ENCODE measurements around the gene PFKL.

Gene PFKL

DNA sequence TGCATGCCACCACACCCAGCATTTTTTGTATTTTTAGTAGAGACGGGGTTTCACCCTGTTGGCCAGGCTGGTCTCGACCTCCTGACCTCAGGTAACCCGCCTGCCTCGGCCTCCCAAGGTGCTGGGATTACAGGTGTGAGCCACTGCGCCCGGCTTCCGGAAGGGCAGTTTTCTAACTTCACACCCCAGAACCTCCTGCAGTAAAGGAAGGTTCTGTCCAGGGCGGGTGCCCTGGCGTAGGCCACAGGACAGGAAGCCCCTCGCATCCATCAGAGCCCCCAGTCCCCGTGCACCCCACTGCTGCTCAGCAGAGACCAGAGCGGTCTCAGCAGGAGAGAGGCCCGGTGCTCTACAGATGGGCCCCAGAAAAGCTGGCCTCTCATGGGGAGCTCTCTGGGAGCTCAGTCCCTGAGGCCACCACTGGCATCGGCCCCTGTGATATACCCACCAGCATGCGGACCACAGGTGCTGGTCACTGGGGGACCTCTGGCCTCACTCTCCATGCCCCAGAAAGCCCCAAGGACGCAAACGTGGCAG, 34.1 kb upstream of the PFKL start:
- no peak for DNase-seq (ENCODE audit: low read depth)
- no peak overlapping the region for H3K4me3 ChIP-seq (ENCODE audit: low read depth, low read length)
- in situ Hi-C loops (cut with HindIII; ENCODE audit: low sequenced_read_pairs), result no loop called here
- no peak for TF ChIP-seq CTCF (IDR thresholded peaks at IDR 0.05; ENCODE audit: low read depth, low read length, missing control alignments)

DNA sequence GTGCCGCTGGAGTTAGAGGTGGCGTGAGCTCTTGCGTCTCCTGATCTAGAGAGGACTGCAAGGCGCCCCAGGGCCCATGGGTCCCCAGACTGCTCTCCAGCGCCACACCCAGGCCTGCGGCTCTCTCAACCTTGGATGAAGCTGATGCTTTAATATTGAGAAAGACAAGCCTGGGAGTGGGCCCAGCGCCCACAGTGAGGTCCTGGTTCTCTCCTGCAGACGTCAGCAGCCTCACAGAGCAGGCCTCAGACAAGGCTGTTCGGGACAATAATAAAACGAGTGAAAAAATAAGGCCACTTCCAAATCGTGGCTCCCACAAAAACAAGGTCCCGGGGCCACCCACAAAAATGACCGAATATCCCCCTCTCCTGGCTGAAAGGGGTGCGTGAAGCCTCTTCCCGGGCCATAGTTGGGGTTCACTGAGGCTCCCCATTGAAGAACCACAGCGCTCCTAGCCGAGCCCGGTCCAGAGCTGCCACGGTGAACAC, 32.2 kb upstream of the PFKL start:
- TF ChIP-seq CTCF (IDR thresholded peaks at IDR 0.05; ENCODE audit: low read depth, low read length, missing control alignments), result no peak
- no peak for DNase-seq (ENCODE audit: low read depth)
- in situ Hi-C loops (cut with HindIII; ENCODE audit: low sequenced_read_pairs), result no loop called here
- no peak overlapping the region for H3K4me3 ChIP-seq (ENCODE audit: low read depth, low read length)

DNA sequence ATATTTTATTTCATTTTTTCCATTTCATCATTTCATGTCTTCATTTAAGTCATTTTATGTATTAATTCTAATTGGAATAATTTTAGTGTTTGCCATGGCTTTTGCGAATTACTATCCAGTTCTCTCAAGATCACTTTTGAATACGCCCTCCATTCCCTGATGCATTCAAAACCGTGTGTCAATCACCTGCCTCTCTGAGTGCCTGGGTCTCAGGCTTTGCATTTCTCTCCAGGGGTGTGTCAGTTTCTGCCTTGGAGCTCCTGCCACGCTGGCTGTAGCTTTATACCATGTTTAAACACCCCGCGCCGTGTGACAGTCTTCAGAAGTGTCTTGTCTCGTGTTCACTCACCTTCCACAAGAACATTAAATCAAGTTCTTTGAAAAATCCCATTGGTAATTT, 30.8 kb upstream of the PFKL start:
- no peak for DNase-seq (ENCODE audit: low read depth)
- H3K4me3 ChIP-seq (ENCODE audit: low read depth, low read length), result no peak overlapping the region
- TF ChIP-seq CTCF (IDR thresholded peaks at IDR 0.05; ENCODE audit: low read depth, low read length, missing control alignments), result no peak
- in situ Hi-C loops (cut with HindIII; ENCODE audit: low sequenced_read_pairs), result no loop called here

- TF ChIP-seq CTCF (IDR thresholded peaks at IDR 0.05; ENCODE audit: low read depth, low read length, missing control alignments), result no peak
- in situ Hi-C loops (cut with HindIII; ENCODE audit: low sequenced_read_pairs), result no loop called here
- no peak overlapping the region for H3K4me3 ChIP-seq (ENCODE audit: low read depth, low read length)
- DNase-seq (ENCODE audit: low read depth), result no peak
Observed at GRCh38 chr21:44271558-44272283, 28.1 kb upstream of the PFKL start.

- no peak for TF ChIP-seq CTCF (IDR thresholded peaks at IDR 0.05; ENCODE audit: low read depth, low read length, missing control alignments)
- H3K4me3 ChIP-seq (ENCODE audit: low read depth, low read length), result no peak overlapping the region
- in situ Hi-C loops (cut with HindIII; ENCODE audit: low sequenced_read_pairs), result no loop called here
- DNase-seq (ENCODE audit: low read depth), result no peak
Observed at GRCh38 chr21:44272284-44272858, 27.5 kb upstream of the PFKL start.

- no peak for DNase-seq (ENCODE audit: low read depth)
- no peak for TF ChIP-seq CTCF (IDR thresholded peaks at IDR 0.05; ENCODE audit: low read depth, low read length, missing control alignments)
- in situ Hi-C loops (cut with HindIII; ENCODE audit: low sequenced_read_pairs), result no loop called here
- no peak overlapping the region for H3K4me3 ChIP-seq (ENCODE audit: low read depth, low read length)
Observed at GRCh38 chr21:44273046-44273445, 26.8 kb upstream of the PFKL start.

Measured in astrocyte of the cerebellum (primary cell).